Tibial nerve (tissue), 4 donors: ENCODE measurements around the gene HYOU1.

ENCODE experiments used
- EP300 ChIP-seq, 2 donors: sonication (generic); formaldehyde crosslinking; IDR thresholded peaks; one replicate each; pipeline ENCODE4 v1.6.1; 2017; ENCODE audit warnings: antibody characterized with exemption in 2 of 2, mild to moderate bottlenecking in 1 of 2
- POLR2A ChIP-seq, 2 donors: fragments of 450-650 bp; IDR thresholded peaks; one replicate each; pipeline ENCODE4 v1.6.1; 2017; ENCODE audit warnings: antibody characterized with exemption in 2 of 2, mild to moderate bottlenecking in 2 of 2, moderate library complexity in 2 of 2
- TF ChIP-seq, protein P1 (sequence below), 5 experiments: fragments of 200-600 bp in 3 of 5; fragments of 450-650 bp in 2 of 5; sonication (generic) in 3 of 5; IDR thresholded peaks; one replicate each; pipeline ENCODE4 v1.5.1; 2016 to 2019; ENCODE audit warnings: antibody characterized with exemption in 5 of 5, mild to moderate bottlenecking in 3 of 5, moderate library complexity in 2 of 5

DNA sequence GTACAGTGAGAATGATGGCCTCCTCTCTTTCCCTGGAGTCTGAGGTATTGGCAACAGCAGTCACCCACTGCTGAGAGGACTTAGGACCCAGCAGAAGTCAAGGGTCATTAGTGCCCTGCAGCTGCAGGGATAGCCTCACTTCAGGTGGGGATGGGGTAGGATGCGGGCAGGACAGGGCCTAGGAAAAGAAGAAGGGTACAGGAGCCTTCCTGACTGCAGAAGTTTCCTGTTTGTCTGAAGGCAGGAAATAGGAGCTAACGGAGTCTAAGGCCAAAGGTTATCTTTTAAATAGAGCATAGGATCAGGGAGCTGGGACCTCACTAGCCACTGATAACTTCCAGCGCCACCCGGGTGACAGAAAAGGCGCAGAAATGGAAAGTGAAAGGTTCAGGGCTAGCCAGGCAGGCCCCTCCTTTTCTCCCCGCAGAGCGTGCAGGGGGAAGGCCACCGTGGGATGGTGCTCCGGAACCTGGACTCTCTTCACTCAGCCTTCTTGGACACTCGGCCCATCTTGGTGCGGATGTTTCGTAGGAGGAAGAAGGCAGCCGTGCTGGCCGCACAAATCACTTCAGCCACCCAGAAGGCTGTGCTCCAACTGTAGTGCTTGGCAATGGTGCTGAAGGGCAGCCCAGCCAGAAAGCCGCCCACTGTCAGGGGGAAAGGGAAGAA, 32.4 kb downstream of the HYOU1 start:
- TF ChIP-seq, protein P1, sequence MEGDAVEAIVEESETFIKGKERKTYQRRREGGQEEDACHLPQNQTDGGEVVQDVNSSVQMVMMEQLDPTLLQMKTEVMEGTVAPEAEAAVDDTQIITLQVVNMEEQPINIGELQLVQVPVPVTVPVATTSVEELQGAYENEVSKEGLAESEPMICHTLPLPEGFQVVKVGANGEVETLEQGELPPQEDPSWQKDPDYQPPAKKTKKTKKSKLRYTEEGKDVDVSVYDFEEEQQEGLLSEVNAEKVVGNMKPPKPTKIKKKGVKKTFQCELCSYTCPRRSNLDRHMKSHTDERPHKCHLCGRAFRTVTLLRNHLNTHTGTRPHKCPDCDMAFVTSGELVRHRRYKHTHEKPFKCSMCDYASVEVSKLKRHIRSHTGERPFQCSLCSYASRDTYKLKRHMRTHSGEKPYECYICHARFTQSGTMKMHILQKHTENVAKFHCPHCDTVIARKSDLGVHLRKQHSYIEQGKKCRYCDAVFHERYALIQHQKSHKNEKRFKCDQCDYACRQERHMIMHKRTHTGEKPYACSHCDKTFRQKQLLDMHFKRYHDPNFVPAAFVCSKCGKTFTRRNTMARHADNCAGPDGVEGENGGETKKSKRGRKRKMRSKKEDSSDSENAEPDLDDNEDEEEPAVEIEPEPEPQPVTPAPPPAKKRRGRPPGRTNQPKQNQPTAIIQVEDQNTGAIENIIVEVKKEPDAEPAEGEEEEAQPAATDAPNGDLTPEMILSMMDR (IDR thresholded peaks at IDR 0.05): no peak
- TF ChIP-seq POLR2A (IDR thresholded peaks at IDR 0.05): no peak
- TF ChIP-seq EP300 (IDR thresholded peaks at IDR 0.05): no peak
